ENCODE data around the gene PTPRM. TPM values are rescaled to one million over a fixed set of nuclear protein-coding genes. Genes with fewer than 3 reads are reported as not detected.

Gene PTPRM
- total RNA-seq, 1 experiment from 2014 or later, result 14.5 TPM

- H3K9ac ChIP-seq (ENCODE audit: low read length), result no peak overlapping the region
- H3K9me2 ChIP-seq (ENCODE audit: insufficient read depth), result no peaks in the 10 kb centered on the region
- POLR2A ChIA-PET, result no interaction called here
- no peaks in the 10 kb centered on the region for H4K20me1 ChIP-seq (ENCODE audit: insufficient read depth)
- no peaks in the 10 kb centered on the region for H3K27me3 ChIP-seq (ENCODE audit: insufficient read depth, low read length)
- RAD21 ChIA-PET (ENCODE audit: low non-redundant PET in 1 of 2, low total read pairs in 2 of 2, uncharacterized antibody in 2 of 2, unreplicated experiment in 2 of 2), result no interaction called here
- TF ChIP-seq ELF1 (IDR thresholded peaks at IDR 0.05; ENCODE audit: borderline replicate concordance, low read depth), result no peak
- no peak for TF ChIP-seq JUND (IDR thresholded peaks at IDR 0.05)
- no peak for TF ChIP-seq POLR2A (IDR thresholded peaks at IDR 0.05; ENCODE audit: borderline replicate concordance, extremely low read depth, insufficient read depth, insufficient read length)
- TF ChIP-seq ZBTB33 (IDR thresholded peaks at IDR 0.05; ENCODE audit: extremely low read depth, insufficient replicate concordance, low read length), result no peak
- TF ChIP-seq SP1 (IDR thresholded peaks at IDR 0.05; ENCODE audit: low read depth), result no peak
- TF ChIP-seq FOSL1 (IDR thresholded peaks at IDR 0.05; ENCODE audit: low read depth), result no peak
- TF ChIP-seq MAX (IDR thresholded peaks at IDR 0.05), result no peak
- no peak for TF ChIP-seq REST (IDR thresholded peaks at IDR 0.05; ENCODE audit: low read depth)
- TF ChIP-seq TCF7L2 (IDR thresholded peaks at IDR 0.05; ENCODE audit: borderline replicate concordance, extremely low read depth, insufficient read depth, insufficient read length), result no peak
- H3K4me3 ChIP-seq (replicated peaks in 1 of 2; ENCODE audit: low read depth in 1 of 2, low read length in 2 of 2), result no peak overlapping the region
- H3K27ac ChIP-seq (ENCODE audit: low read depth, low read length), result no peak overlapping the region
- no TSS peak for BruUV-seq (replicated peaks)
- no peaks in the 10 kb centered on the region for H3K79me2 ChIP-seq (ENCODE audit: insufficient read depth, low read length)
- H3K9me3 ChIP-seq (ENCODE audit: control insufficient read depth in 1 of 2, insufficient read depth in 1 of 2, low read depth in 1 of 2, low read length in 2 of 2), result no peaks in the 10 kb centered on the region
- no peaks in the 10 kb centered on the region for H3K36me3 ChIP-seq (ENCODE audit: control insufficient read depth in 1 of 2, insufficient read depth in 2 of 2, low read length in 2 of 2)
- intact Hi-C loops (cut with micrococcal nuclease), result no loop called here
- DNase-seq (ENCODE audit: low read depth, low spot score) (no peak), ATAC-seq (no peak)
- no peaks in the 10 kb centered on the region for H3K4me1 ChIP-seq (ENCODE audit: control insufficient read depth in 1 of 2, insufficient read depth in 2 of 2, low read length in 2 of 2)
- H2AFZ ChIP-seq (ENCODE audit: low read depth, low read length, poor library complexity, severe bottlenecking), result no peak overlapping the region
- CTCF ChIA-PET, result interaction anchor here (0.6 kb wide), 1 partner anchor 94 kb away, joined by 3 read pairs; no protein-coding TSS in a partner anchor
- no peak overlapping the region for H3K4me2 ChIP-seq (ENCODE audit: low read length)
These were observed 654.3 kb downstream of the PTPRM start for GRCh38 chr18:8221452-8221851.

Data from HCT116 (cell line).